Glutamatergic neuron (in vitro differentiated cells): ENCODE results near the gene PRR35. TPM values are rescaled to one million over a fixed set of nuclear protein-coding genes. Genes with fewer than 3 reads are reported as not detected.

Source experiments
- DNase-seq: peaks from one replicate; pipeline ENCODE4 v3.0.0; 2022
- H3K27ac Mint-ChIP-seq: one replicate; pipeline ENCODE4 v1.8.0; 2020; ENCODE audit warnings: mild to moderate bottlenecking, mixed read lengths, inconsistent platforms; ENCODE audit not compliant: unreplicated experiment
- H3K27me3 Mint-ChIP-seq: one replicate; pipeline ENCODE4 v1.8.0; 2020; ENCODE audit warnings: mild to moderate bottlenecking, moderate library complexity, mixed read lengths, inconsistent platforms; ENCODE audit not compliant: unreplicated experiment
- H3K36me3 Mint-ChIP-seq: one replicate; pipeline ENCODE4 v1.8.0; 2020; ENCODE audit warnings: mild to moderate bottlenecking, mixed read lengths, inconsistent platforms; ENCODE audit not compliant: unreplicated experiment
- H3K4me1 Mint-ChIP-seq: one replicate; pipeline ENCODE4 v1.8.0; 2020; ENCODE audit warnings: mild to moderate bottlenecking, low read depth, mixed read lengths, inconsistent platforms; ENCODE audit not compliant: unreplicated experiment
- H3K4me3 Mint-ChIP-seq: one replicate; pipeline ENCODE4 v1.8.0; 2020; ENCODE audit warnings: mild to moderate bottlenecking, mixed read lengths, inconsistent platforms; ENCODE audit not compliant: unreplicated experiment
- H3K9me3 Mint-ChIP-seq: one replicate; pipeline ENCODE4 v1.8.0; 2020; ENCODE audit warnings: mild to moderate bottlenecking, moderate library complexity, mixed read lengths, inconsistent platforms; ENCODE audit not compliant: unreplicated experiment
- total RNA-seq: library from RNA; stranded (reverse); fragmentation: NEBNext Ultra II Directional; extraction: Animal tissue kit (Norgen Biotek cat#: 25700); gene quantifications from one replicate; pipeline ENCODE4 v1.2.1, GENCODE V29; 2021; ENCODE audit not compliant: unreplicated experiment
- TF ChIP-seq, protein P1 (sequence below): fragments of 200-600 bp; sonication (generic); IDR thresholded peaks from one replicate; pipeline ENCODE4 v1.5.0; 2021; ENCODE audit not compliant: partially characterized antibody, unreplicated experiment

The PRR35 gene
- total RNA-seq, 1 donor from 2014 or later = not detected

DNA sequence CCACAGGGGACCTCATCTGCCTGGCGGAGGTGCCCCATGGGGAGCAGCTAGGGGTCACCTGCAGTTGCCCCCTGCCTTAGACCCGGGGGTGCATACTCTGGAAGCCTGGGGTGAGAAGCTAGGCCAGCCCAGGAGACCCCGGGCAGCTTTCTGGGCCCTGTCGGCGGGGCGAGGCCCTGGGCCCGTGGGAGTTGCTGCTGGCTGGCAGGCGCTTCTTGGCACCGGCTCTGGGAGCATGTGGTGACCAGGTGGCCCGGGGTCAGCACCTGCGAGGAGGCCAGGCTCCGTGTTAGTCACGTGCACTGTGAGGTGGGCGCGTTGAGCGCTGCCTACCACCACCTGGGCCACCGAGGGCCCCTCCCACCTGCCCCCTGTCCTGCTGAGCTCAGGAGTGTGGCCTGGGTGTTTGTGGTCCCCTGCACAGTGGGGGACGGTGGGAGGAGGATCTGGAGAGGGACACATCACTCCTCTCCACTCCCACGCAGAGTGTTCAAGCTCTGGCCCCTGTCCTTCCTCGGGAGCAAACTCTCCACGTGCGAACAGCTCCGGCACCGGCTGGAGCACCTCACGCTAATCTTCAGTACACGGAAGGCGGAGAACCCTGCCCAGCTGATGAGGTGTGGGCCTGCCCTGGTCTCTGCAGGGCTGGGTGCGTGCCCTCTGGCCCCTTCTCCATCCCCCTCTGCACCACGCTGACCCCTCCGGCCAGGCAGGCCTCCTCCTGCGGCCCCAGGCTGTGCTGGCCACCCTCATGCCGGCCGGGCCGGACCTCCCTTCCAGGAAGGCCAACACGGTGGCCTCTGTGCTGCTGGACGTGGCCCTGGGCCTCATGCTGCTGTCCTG lies 15.4 kb downstream of the PRR35 start:
- peaks cover 12% of the 10 kb centered on the region for H3K4me1 Mint-ChIP-seq
- no peak overlapping the region for H3K4me3 Mint-ChIP-seq
- no peak overlapping the region for H3K27ac Mint-ChIP-seq
- TF ChIP-seq, protein P1, sequence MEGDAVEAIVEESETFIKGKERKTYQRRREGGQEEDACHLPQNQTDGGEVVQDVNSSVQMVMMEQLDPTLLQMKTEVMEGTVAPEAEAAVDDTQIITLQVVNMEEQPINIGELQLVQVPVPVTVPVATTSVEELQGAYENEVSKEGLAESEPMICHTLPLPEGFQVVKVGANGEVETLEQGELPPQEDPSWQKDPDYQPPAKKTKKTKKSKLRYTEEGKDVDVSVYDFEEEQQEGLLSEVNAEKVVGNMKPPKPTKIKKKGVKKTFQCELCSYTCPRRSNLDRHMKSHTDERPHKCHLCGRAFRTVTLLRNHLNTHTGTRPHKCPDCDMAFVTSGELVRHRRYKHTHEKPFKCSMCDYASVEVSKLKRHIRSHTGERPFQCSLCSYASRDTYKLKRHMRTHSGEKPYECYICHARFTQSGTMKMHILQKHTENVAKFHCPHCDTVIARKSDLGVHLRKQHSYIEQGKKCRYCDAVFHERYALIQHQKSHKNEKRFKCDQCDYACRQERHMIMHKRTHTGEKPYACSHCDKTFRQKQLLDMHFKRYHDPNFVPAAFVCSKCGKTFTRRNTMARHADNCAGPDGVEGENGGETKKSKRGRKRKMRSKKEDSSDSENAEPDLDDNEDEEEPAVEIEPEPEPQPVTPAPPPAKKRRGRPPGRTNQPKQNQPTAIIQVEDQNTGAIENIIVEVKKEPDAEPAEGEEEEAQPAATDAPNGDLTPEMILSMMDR = no peak
- no peak for DNase-seq
- peaks cover 11% of the 10 kb centered on the region for H3K9me3 Mint-ChIP-seq
- H3K36me3 Mint-ChIP-seq = no peaks in the 10 kb centered on the region
- H3K27me3 Mint-ChIP-seq = peaks cover 2% of the 10 kb centered on the region

DNA sequence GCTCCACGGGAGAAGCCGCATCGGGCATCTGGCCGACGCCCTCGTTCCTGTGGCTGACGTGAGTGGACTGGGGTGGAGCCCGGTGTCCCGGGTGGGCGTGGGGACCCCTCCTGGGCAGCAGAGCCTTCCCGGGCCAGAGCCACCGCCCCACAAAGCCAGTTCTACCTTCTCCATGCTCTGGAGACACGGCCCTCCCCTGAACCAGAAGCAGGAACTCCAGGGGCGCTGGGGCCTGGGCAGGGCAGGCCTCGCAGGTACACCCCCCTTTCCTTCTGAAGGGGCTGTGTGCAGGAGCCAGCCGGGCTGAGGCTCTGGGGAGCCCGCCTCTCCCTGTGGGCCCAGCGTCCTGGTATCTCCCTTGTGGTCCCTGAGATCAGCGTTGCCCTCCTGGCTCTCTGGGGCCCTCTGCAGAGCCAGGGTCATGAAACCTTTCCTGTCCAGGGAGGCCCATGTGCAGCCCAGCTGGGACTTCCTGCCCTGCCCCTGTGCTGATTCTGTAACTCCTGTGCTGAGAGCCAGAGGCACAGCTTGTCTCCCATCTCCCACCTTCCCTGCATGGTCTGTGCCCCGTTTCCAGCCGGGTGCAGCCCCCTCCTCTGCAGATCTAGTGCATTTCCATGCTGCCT lies 16.1 kb downstream of the PRR35 start:
- peak overlapping the region; percentile 69 for H3K27ac Mint-ChIP-seq
- peaks cover 2% of the 10 kb centered on the region for H3K27me3 Mint-ChIP-seq

GRCh38 chr16:576823-577201 lies 16.6 kb downstream of the PRR35 start:
- TF ChIP-seq, protein P1 = no peak
- Mint-ChIP-seq H3K27me3 (peaks cover 2% of the 10 kb centered on the region), H3K4me3 (no peak overlapping the region), H3K27ac (peak overlapping the region; percentile 69), H3K36me3 (no peaks in the 10 kb centered on the region), H3K4me1 (peaks cover 6% of the 10 kb centered on the region), H3K9me3 (peaks cover 3% of the 10 kb centered on the region)
- no peak for DNase-seq

More for the DNA sequence above, 16.1 kb downstream of the PRR35 start:
- Mint-ChIP-seq H3K4me3 (no peak overlapping the region), H3K4me1 (peaks cover 11% of the 10 kb centered on the region), H3K9me3 (peaks cover 6% of the 10 kb centered on the region), H3K36me3 (no peaks in the 10 kb centered on the region)
- TF ChIP-seq, protein P1 = no peak
- DNase-seq = no peak

- TF ChIP-seq, protein P1 = no peak
- no peaks in the 10 kb centered on the region for H3K9me3 Mint-ChIP-seq
- peaks cover 2% of the 10 kb centered on the region for H3K27me3 Mint-ChIP-seq
- peaks cover 3% of the 10 kb centered on the region for H3K4me1 Mint-ChIP-seq
- no peak for DNase-seq
- no peaks in the 10 kb centered on the region for H3K36me3 Mint-ChIP-seq
- H3K4me3 Mint-ChIP-seq = no peak overlapping the region
- no peak overlapping the region for H3K27ac Mint-ChIP-seq
Measured at GRCh38 chr16:577796-578195, 17.6 kb downstream of the PRR35 start.

DNA sequence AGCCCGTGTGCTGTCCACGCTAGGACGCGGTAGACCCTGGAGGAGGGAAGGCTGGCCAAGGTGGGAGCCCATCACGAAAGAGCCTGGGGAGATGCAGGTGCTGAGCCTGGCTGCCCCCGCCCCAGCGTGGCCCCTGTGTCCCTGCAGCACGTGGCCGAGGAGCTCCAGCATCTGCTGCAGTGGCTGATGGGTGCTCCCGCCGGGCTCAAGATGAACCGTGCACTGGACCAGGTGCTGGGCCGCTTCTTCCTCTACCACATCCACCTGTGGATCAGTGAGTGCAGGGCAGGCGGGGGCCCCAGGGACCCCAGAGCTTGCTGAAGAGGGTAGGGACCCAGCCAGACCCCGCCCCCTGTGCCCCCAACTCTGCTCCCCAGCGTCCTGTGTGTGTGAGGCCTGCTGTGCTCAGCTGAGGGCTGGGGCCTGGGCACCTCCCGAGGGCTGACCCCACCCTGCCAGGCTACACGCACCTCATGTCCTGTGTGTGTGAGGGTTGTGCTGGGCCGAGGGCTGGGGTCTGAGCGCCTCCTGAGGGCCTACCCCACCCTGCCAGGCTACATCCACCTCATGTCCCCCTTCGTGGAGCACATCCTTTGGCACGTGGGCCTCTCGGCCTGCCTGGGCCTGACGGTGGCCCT lies 18.2 kb downstream of the PRR35 start:
- TF ChIP-seq, protein P1 = no peak
- peaks cover 2% of the 10 kb centered on the region for H3K27me3 Mint-ChIP-seq
- H3K27ac Mint-ChIP-seq = no peak overlapping the region
- H3K36me3 Mint-ChIP-seq = no peaks in the 10 kb centered on the region
- no peak overlapping the region for H3K4me3 Mint-ChIP-seq
- peaks cover 3% of the 10 kb centered on the region for H3K4me1 Mint-ChIP-seq
- DNase-seq = no peak
- no peaks in the 10 kb centered on the region for H3K9me3 Mint-ChIP-seq
